ENCODE measurements around the gene TMEM107. TPM values are rescaled to one million over a fixed set of nuclear protein-coding genes. Genes with fewer than 3 reads are reported as not detected.
"Not testable (repeated sequence)": the region's sequence is repeated elsewhere in the genome, so short reads cannot be mapped to it uniquely, and the experiment has no call there.

TMEM107 gene
- total RNA-seq, 2 experiments from 2014 or later: 27.6 to 31.5 TPM

- peak; percentile 94 for DNase-seq
- intact Hi-C loops (cut with micrococcal nuclease): loop anchor here (1.0 to 5.0 kb wide), 7 partner anchors 14 to 300 kb away; partner anchors contain the start of genes CHD3 and CTC1
- H3K4me3 Mint-ChIP-seq: no peak overlapping the region
- H3K27me3 Mint-ChIP-seq (ENCODE audit: low read depth): no peaks in the 10 kb centered on the region
- H3K4me1 Mint-ChIP-seq (ENCODE audit: low read depth): peaks cover 11% of the 10 kb centered on the region
- H3K9me3 Mint-ChIP-seq: no peaks in the 10 kb centered on the region
- H3K27ac Mint-ChIP-seq: no peak overlapping the region
- no peaks in the 10 kb centered on the region for H3K36me3 Mint-ChIP-seq (ENCODE audit: low read depth)
- CTCF ChIA-PET: interaction anchor here (0.7 to 2.5 kb wide), 9 partner anchors 20 to 108 kb away, joined by 3 to 14 read pairs (median 5); partner anchors contain the start of genes AURKB and SLC25A35
These were observed 11.5 kb upstream of the TMEM107 start for GRCh38 chr17:8187517-8188262.

- no peak overlapping the region for H3K4me3 Mint-ChIP-seq
- H3K27ac Mint-ChIP-seq: no peak overlapping the region
- no peaks in the 10 kb centered on the region for H3K27me3 Mint-ChIP-seq (ENCODE audit: low read depth)
- intact Hi-C loops (cut with micrococcal nuclease): loop anchor here (1.0 to 5.0 kb wide), 9 partner anchors 14 to 300 kb away; partner anchors contain the start of genes CHD3 and CTC1
- H3K36me3 Mint-ChIP-seq (ENCODE audit: low read depth): no peaks in the 10 kb centered on the region
- peaks cover 11% of the 10 kb centered on the region for H3K4me1 Mint-ChIP-seq (ENCODE audit: low read depth)
- no peaks in the 10 kb centered on the region for H3K9me3 Mint-ChIP-seq
- DNase-seq: peak; percentile 99
- CTCF ChIA-PET: interaction anchor here (0.7 to 2.1 kb wide), 8 partner anchors 19 to 109 kb away, joined by 3 to 14 read pairs (median 4); partner anchors contain the start of genes AURKB and SLC25A35
These were observed 10.8 kb upstream of the TMEM107 start for GRCh38 chr17:8186787-8187516.

GRCh38 chr17:8186446-8186786, 10.2 kb upstream of the TMEM107 start:
- DNase-seq: no peak
- CTCF ChIA-PET: interaction anchor here (1.2 to 2.4 kb wide), 2 partner anchors 10 to 67 kb away, joined by 3 to 7 read pairs; no protein-coding TSS in a partner anchor
- H3K27ac Mint-ChIP-seq: no peak overlapping the region
- H3K36me3 Mint-ChIP-seq (ENCODE audit: low read depth): no peaks in the 10 kb centered on the region
- peaks cover 11% of the 10 kb centered on the region for H3K4me1 Mint-ChIP-seq (ENCODE audit: low read depth)
- H3K4me3 Mint-ChIP-seq: no peak overlapping the region
- H3K27me3 Mint-ChIP-seq (ENCODE audit: low read depth): no peaks in the 10 kb centered on the region
- intact Hi-C loops (cut with micrococcal nuclease): loop anchor here (1.0 to 5.0 kb wide), 3 partner anchors 30 to 299 kb away; partner anchors contain the start of gene CHD3
- H3K9me3 Mint-ChIP-seq: no peaks in the 10 kb centered on the region

GRCh38 chr17:8185582-8186445, 9.6 kb upstream of the TMEM107 start:
- intact Hi-C loops (cut with micrococcal nuclease): loop anchor here (1.0 to 5.0 kb wide), 3 partner anchors 30 to 299 kb away; partner anchors contain the start of gene CHD3
- no peak overlapping the region for H3K4me3 Mint-ChIP-seq
- H3K9me3 Mint-ChIP-seq: no peaks in the 10 kb centered on the region
- H3K4me1 Mint-ChIP-seq (ENCODE audit: low read depth): peaks cover 8% of the 10 kb centered on the region
- no peaks in the 10 kb centered on the region for H3K36me3 Mint-ChIP-seq (ENCODE audit: low read depth)
- peak; percentile 95 for DNase-seq
- CTCF ChIA-PET: interaction anchor here (0.8 to 2.4 kb wide), 3 partner anchors 9 to 67 kb away, joined by 3 to 7 read pairs (median 3); no protein-coding TSS in a partner anchor
- no peak overlapping the region for H3K27ac Mint-ChIP-seq
- H3K27me3 Mint-ChIP-seq (ENCODE audit: low read depth): no peaks in the 10 kb centered on the region

- Mint-ChIP-seq H3K4me3 (peak overlapping the region; percentile 93), H3K4me1 (ENCODE audit: low read depth) (peaks cover 37% of the 10 kb centered on the region), H3K27me3 (ENCODE audit: low read depth) (peaks cover 4% of the 10 kb centered on the region), H3K36me3 (ENCODE audit: low read depth) (peaks cover 4% of the 10 kb centered on the region), H3K9me3 (no peaks in the 10 kb centered on the region), H3K27ac (no peak overlapping the region)
- intact Hi-C loops (cut with micrococcal nuclease): no loop called here
- CTCF ChIA-PET: interaction anchor here (0.7 to 1.3 kb wide), 3 partner anchors 9 to 57 kb away, joined by 3 read pairs; no protein-coding TSS in a partner anchor
- no peak for DNase-seq
These were observed 985 bp upstream of the TMEM107 start for GRCh38 chr17:8176998-8177731.

DNA sequence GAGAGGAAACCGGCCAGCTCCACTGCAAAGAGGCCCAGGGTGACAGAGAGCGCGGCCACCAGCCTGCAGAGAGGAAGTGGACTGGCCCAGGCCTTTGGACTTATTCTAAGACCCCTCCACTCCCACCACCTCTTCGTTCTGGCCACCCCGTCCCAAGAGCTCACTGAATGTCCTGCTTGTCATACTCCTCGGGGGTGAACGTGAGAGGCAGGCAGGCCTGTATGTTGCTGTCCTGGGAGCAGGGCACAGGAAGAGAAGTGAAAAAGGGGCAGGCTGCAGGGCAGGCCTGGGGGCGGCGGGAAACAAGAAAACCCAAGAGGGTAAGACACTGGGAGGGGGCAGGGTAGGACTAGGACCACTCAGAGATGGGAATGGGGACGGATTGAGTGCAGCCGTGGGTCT, 384 bp downstream of the TMEM107 start:
- H3K27me3 Mint-ChIP-seq (ENCODE audit: low read depth): peaks cover 4% of the 10 kb centered on the region
- H3K4me3 Mint-ChIP-seq: peak overlapping the region; percentile 93
- CTCF ChIA-PET: interaction anchor here (0.6 to 0.8 kb wide), 2 partner anchors 9 to 43 kb away, joined by 3 read pairs; no protein-coding TSS in a partner anchor
- no peaks in the 10 kb centered on the region for H3K9me3 Mint-ChIP-seq
- peak overlapping the region; percentile 88 for H3K27ac Mint-ChIP-seq
- intact Hi-C loops (cut with micrococcal nuclease): no loop called here
- H3K36me3 Mint-ChIP-seq (ENCODE audit: low read depth): peaks cover 4% of the 10 kb centered on the region
- DNase-seq: peak; percentile 38
- peaks cover 37% of the 10 kb centered on the region for H3K4me1 Mint-ChIP-seq (ENCODE audit: low read depth)

DNA sequence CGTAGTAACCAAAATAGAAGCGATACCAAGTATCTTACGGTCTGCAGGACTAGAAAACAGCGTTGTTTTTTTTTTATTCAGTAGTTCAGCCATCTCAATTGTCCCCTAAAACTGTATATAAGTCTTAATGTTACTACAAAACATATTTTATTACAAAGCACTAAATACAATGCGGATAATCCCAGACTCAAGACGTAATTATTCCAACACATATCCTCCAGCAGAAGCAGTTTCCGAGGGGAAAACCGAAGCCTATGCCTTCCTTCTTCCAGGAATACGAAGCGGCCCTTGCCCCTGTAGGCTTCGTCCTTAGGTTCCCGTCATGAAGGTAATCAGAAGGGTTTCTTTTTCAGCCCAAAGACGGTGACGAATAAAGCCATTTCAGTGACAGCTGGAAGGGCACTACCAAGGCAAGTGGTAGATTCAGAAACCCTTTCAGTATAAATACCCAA, 2.3 kb downstream of the TMEM107 start:
- CTCF ChIA-PET: interaction anchor here (0.7 to 1.2 kb wide), 3 partner anchors 10 to 487 kb away, joined by 3 to 4 read pairs (median 3); no protein-coding TSS in a partner anchor
- no peak for DNase-seq
- peaks cover 4% of the 10 kb centered on the region for H3K27me3 Mint-ChIP-seq (ENCODE audit: low read depth)
- peaks cover 4% of the 10 kb centered on the region for H3K36me3 Mint-ChIP-seq (ENCODE audit: low read depth)
- H3K4me1 Mint-ChIP-seq (ENCODE audit: low read depth): peaks cover 37% of the 10 kb centered on the region
- H3K4me3 Mint-ChIP-seq: peak overlapping the region; percentile 69
- H3K27ac Mint-ChIP-seq: peak overlapping the region; percentile 100
- intact Hi-C loops (cut with micrococcal nuclease): loop anchor here (1.0 to 5.0 kb wide), 6 partner anchors 10 to 102 kb away; no protein-coding TSS in a partner anchor
- no peaks in the 10 kb centered on the region for H3K9me3 Mint-ChIP-seq

- Mint-ChIP-seq H3K4me1 (ENCODE audit: low read depth) (peaks cover 40% of the 10 kb centered on the region), H3K27me3 (ENCODE audit: low read depth) (peaks cover 4% of the 10 kb centered on the region), H3K36me3 (ENCODE audit: low read depth) (peaks cover 4% of the 10 kb centered on the region), H3K27ac (peak overlapping the region; percentile 100), H3K9me3 (no peaks in the 10 kb centered on the region), H3K4me3 (peak overlapping the region; percentile 69)
- intact Hi-C loops (cut with micrococcal nuclease): loop anchor here (1.0 to 5.0 kb wide), 6 partner anchors 9 to 101 kb away; no protein-coding TSS in a partner anchor
- DNase-seq: peak; percentile 90
- CTCF ChIA-PET: interaction anchor here (0.7 to 1.2 kb wide), 3 partner anchors 9 to 487 kb away, joined by 3 to 4 read pairs (median 3); no protein-coding TSS in a partner anchor
These were observed 2.9 kb downstream of the TMEM107 start for GRCh38 chr17:8173056-8173870.

- not testable (repeated sequence) for H3K9me3 Mint-ChIP-seq; H3K27ac Mint-ChIP-seq; DNase-seq; H3K4me3 Mint-ChIP-seq; H3K27me3 Mint-ChIP-seq (ENCODE audit: low read depth); H3K36me3 Mint-ChIP-seq (ENCODE audit: low read depth)
- H3K4me1 Mint-ChIP-seq (ENCODE audit: low read depth): peaks cover 32% of the 10 kb centered on the region
- intact Hi-C loops (cut with micrococcal nuclease): loop anchor here (5.0 kb wide), 1 partner anchor 98 kb away; no protein-coding TSS in a partner anchor
- CTCF ChIA-PET: interaction anchor here (1.4 kb wide), 1 partner anchor 11 kb away, joined by 3 read pairs; no protein-coding TSS in a partner anchor
These were observed 6.0 kb downstream of the TMEM107 start for GRCh38 chr17:8170186-8170585.

DNA sequence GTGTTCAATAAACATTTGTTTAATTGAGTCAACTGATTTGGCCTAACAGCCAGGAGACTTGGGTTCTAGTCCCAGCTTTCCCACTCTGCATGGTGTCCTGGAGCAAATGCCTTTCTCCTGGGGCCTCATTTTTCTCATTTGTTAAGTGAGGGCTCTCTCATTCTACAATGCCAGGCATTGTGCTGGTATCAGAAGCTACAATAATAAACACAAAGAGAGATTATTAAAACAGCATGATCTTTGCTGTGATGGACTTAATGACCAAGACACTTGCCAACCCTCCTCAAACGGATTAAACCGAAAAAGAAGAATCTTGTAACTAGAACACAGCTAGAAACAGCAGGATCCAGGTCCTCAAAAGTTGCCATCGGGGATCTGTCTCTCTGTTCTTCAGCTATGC, 8.7 kb downstream of the TMEM107 start:
- Mint-ChIP-seq H3K9me3 (no peaks in the 10 kb centered on the region), H3K27ac (no peak overlapping the region), H3K36me3 (ENCODE audit: low read depth) (no peaks in the 10 kb centered on the region), H3K27me3 (ENCODE audit: low read depth) (no peaks in the 10 kb centered on the region), H3K4me1 (ENCODE audit: low read depth) (peaks cover 33% of the 10 kb centered on the region), H3K4me3 (no peak overlapping the region)
- CTCF ChIA-PET: interaction anchor here (0.6 to 0.8 kb wide), 3 partner anchors 8 to 47 kb away, joined by 3 read pairs; no protein-coding TSS in a partner anchor
- DNase-seq: no peak
- intact Hi-C loops (cut with micrococcal nuclease): no loop called here

Data from activated naive CD4-positive, alpha-beta T cell treated with anti-CD3 and anti-CD28 coated beads for 36 hours (primary cell).